C4-2B (cell line): Measurements from ENCODE around the gene ARID5B.

Source experiments
- H3K27ac ChIP-seq: fragments of 450-650 bp; 2 replicates; pipeline ENCODE4 v1.5.1; 2017
- CTCF ChIP-seq: fragments of 450-650 bp; conservative IDR thresholded peaks from 2 replicates; pipeline ENCODE4 v1.5.1; 2017; ENCODE audit warnings: mild to moderate bottlenecking
- ZFX ChIP-seq: fragments of 450-650 bp; IDR thresholded peaks from 2 replicates; pipeline ENCODE4 v1.6.1; 2017

Gene ARID5B

GRCh38 chr10:62068464-62068863, 167.0 kb downstream of the ARID5B start:
- no peak overlapping the region for H3K27ac ChIP-seq
- TF ChIP-seq ZFX (no peak), CTCF (no peak)

- no peak overlapping the region for H3K27ac ChIP-seq
- TF ChIP-seq ZFX (no peak), CTCF (no peak)
Observed at GRCh38 chr10:62069452-62070178, 168.1 kb downstream of the ARID5B start.

GRCh38 chr10:62071846-62072281, 170.4 kb downstream of the ARID5B start:
- no peak for TF ChIP-seq CTCF
- TF ChIP-seq ZFX = no peak
- no peak overlapping the region for H3K27ac ChIP-seq

- TF ChIP-seq ZFX (no peak), CTCF (no peak)
- H3K27ac ChIP-seq = no peak overlapping the region
Observed at GRCh38 chr10:62072901-62073300, 171.4 kb downstream of the ARID5B start.

GRCh38 chr10:62073429-62073828, 171.9 kb downstream of the ARID5B start:
- TF ChIP-seq ZFX (no peak), CTCF (no peak)

GRCh38 chr10:62075414-62075813, 173.9 kb downstream of the ARID5B start:
- H3K27ac ChIP-seq = no peak overlapping the region
- TF ChIP-seq CTCF = no peak
- TF ChIP-seq ZFX = no peak

More at GRCh38 chr10:62073429-62073828, 171.9 kb downstream of the ARID5B start:
- H3K27ac ChIP-seq = no peak overlapping the region

- no peak overlapping the region for H3K27ac ChIP-seq
- TF ChIP-seq CTCF = no peak
- TF ChIP-seq ZFX = no peak
Observed at GRCh38 chr10:62075912-62076311, 174.4 kb downstream of the ARID5B start.
